Lung (tissue), 12 donors: ENCODE measurements around the gene BCAR1. TPM values are rescaled to one million over a fixed set of nuclear protein-coding genes. Genes with fewer than 3 reads are reported as not detected.
A peak's percentile ranks its signal among the peaks of the same experiment; 100 is the strongest.

ENCODE experiments used
- ATAC-seq: fragments of 200-7000 bp; cut with Tn5 transposase; one replicate; pipeline ENCODE4 v1.9.1; 2020; ENCODE audit warnings: moderate number of reproducible peaks; ENCODE audit not compliant: insufficient read depth, low FRiP score
- DNase-seq, 3 donors: peaks; one replicate each; pipeline ENCODE4 v3.0.0-alpha.2; 2013 to 2017
- H3K27ac ChIP-seq, 2 donors: one replicate each; pipeline ENCODE4 v1.5.1; 2013; ENCODE audit warnings: mild to moderate bottlenecking in 2 of 2, moderate library complexity in 2 of 2, control low read depth in 1 of 2, inconsistent platforms in 1 of 2, low read depth in 1 of 2, low read length in 1 of 2
- H3K27me3 ChIP-seq, 3 donors: one replicate each; pipeline ENCODE4 v1.5.1; 2013; ENCODE audit warnings: low read length in 2 of 3; ENCODE audit not compliant: control insufficient read depth in 3 of 3, insufficient read depth in 3 of 3
- H3K36me3 ChIP-seq, 4 donors: one replicate each; pipeline ENCODE4 v1.5.1; 2013; ENCODE audit warnings: low read length in 4 of 4, mild to moderate bottlenecking in 1 of 4, moderate library complexity in 1 of 4; ENCODE audit not compliant: control insufficient read depth in 4 of 4, insufficient read depth in 4 of 4
- H3K4me1 ChIP-seq, 5 donors: one replicate each; pipeline ENCODE4 v1.5.1; 2013; ENCODE audit warnings: low read length in 5 of 5, mild to moderate bottlenecking in 2 of 5, moderate library complexity in 1 of 5; ENCODE audit not compliant: control insufficient read depth in 5 of 5, insufficient read depth in 5 of 5
- H3K4me3 ChIP-seq: one replicate; pipeline ENCODE4 v1.5.1; 2013; ENCODE audit warnings: mild to moderate bottlenecking, control low read depth, moderate library complexity
- H3K9ac ChIP-seq, 2 donors: one replicate each; pipeline ENCODE4 v1.5.1; 2013; ENCODE audit warnings: low read length in 2 of 2, control low read depth in 1 of 2; ENCODE audit not compliant: insufficient read depth in 1 of 2
- H3K9me3 ChIP-seq, 4 donors: one replicate each; pipeline ENCODE4 v1.5.1; 2013; ENCODE audit warnings: low read length in 3 of 4, mild to moderate bottlenecking in 1 of 4, moderate library complexity in 1 of 4; ENCODE audit not compliant: control insufficient read depth in 4 of 4, insufficient read depth in 3 of 4
- CTCF ChIP-seq: IDR thresholded peaks from 2 replicates; pipeline ENCODE4 v1.5.1; 2012; ENCODE audit warnings: mild to moderate bottlenecking; ENCODE audit errors: control extremely low read depth, extremely low read depth
- WGBS, 2 donors: extraction: QIAGEN DNeasy Blood & Tissue Kit; methylation state at CpG; one replicate each; pipeline ENCODE4 v1.1.7; 2013; 5-methylcytosine and 5-hydroxymethylcytosine counted together
- polyA plus RNA-seq, 2 donors: library from polyadenylated mRNA; stranded (reverse); fragments of 200-250 nt; gene quantifications; one replicate each; pipeline ENCODE4 v1.2.1, GENCODE V29; 2013
- total RNA-seq, 2 donors: library from RNA; depleted of rRNA in 1 of 2; stranded (reverse); fragments of >200 nt in 1 of 2; gene quantifications; one replicate each; pipeline ENCODE4 v1.2.1, GENCODE V29; 2014 to 2021
- donor health status: control.
- donor health status: control.
- donor health status: Bipolar disorder and iron deficiency.
- donor health status: healthy.
- donor health status: DM: yes; HTN: yes; CAD: no.

Gene BCAR1
- total and polyA plus RNA-seq, 4 donors = 37.5 to 70.7 (median 49.9) TPM

DNA sequence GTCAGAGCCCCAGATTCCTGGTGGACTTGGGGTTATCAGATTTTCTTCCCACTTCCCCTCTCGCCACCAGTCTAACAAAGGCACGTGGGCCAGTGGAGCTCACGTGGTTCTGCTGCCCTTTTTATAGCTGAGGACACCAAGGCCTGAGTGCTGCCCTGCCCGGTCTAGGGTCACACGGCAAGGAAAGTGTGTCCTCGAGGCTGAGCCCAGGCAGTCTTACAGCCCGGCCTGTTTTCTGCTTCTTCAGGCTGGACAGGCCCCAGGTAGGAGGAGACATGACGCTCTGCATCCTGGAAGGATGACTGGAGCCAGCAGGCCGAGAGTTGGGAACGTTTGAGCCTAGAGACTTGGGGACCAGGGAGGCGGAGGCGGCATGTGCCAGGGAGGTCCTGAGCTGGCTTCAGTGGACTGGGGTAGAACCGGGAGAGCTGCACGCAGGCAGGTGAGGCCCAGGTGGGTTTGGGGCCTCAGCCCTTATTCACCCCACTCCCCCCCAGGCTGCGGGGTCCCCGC lies 29.1 kb downstream of the BCAR1 start:
- Histone ChIP-seq H3K4me3 (no peak overlapping the region), H3K9ac (no peak overlapping the region), H3K27me3 (no peaks in the 10 kb centered on the region), H3K36me3 (no peaks in the 10 kb centered on the region), H3K4me1 (peaks cover 0 to 3% (median 0%) of the 10 kb centered on the region in 5 donors), H3K9me3 (no peaks in the 10 kb centered on the region), H3K27ac (no peak overlapping the region)
- TF ChIP-seq CTCF = no peak
- WGBS, 2 donors = 77 to 82% methylated on average over 16 of the region's 16 CpGs
- DNase-seq (no peak), ATAC-seq (no peak)

GRCh38 chr16:75219838-75220237 lies 31.6 kb downstream of the BCAR1 start:
- no peak overlapping the region for H3K4me3 ChIP-seq
- 63 to 69% methylated on average over 5 of the region's 5 CpGs for WGBS, 2 donors

DNA sequence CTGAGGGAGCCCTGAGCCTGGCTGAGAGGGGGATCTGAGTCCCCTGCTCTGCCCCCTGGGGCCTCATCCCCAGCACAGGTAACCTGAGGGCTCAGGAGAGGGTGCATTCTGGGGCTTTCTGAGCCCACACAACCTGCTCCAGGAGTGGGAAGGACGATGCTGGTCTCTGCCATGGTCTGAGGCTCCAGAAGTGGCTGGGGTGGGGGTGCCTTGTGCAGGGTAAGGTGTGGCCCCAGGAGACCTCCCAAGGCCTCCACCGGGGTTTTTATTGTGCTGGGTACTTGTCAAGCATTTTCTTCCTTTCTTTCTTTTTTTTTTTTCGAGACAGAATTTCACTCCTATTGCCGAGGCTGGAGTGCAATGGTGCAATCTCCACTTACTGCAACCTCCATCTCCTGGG lies 32.3 kb downstream of the BCAR1 start:
- Histone ChIP-seq H3K9ac (peak overlapping the region in 1 of 2 donors; percentile 25), H3K4me3 (no peak overlapping the region), H3K36me3 (no peaks in the 10 kb centered on the region), H3K27me3 (no peaks in the 10 kb centered on the region), H3K27ac (no peak overlapping the region), H3K4me1 (no peaks in the 10 kb centered on the region), H3K9me3 (no peaks in the 10 kb centered on the region)
- no peak for TF ChIP-seq CTCF
- no peak for ATAC-seq
- DNase-seq = no peak
- 72 to 73% methylated on average over 4 of the region's 4 CpGs for WGBS, 2 donors

More at GRCh38 chr16:75219838-75220237, 31.6 kb downstream of the BCAR1 start:
- H3K9ac ChIP-seq = peak overlapping the region in 1 of 2 donors; percentile 4
- no peak for ATAC-seq
- DNase-seq = peak in 1 of 3 donors; percentile 19
- no peak overlapping the region for H3K27ac ChIP-seq
- TF ChIP-seq CTCF = no peak
- no peaks in the 10 kb centered on the region for H3K9me3 ChIP-seq
- no peaks in the 10 kb centered on the region for H3K27me3 ChIP-seq
- H3K36me3 ChIP-seq = no peaks in the 10 kb centered on the region
- H3K4me1 ChIP-seq = peaks cover 0 to 3% (median 0%) of the 10 kb centered on the region in 5 donors
